HG03442 (cell line): ENCODE results near the gene LYRM2.
A peak's percentile ranks its signal among the peaks of the same experiment; 100 is the strongest.
"Not testable (repeated sequence)": the region's sequence is repeated elsewhere in the genome, so short reads cannot be mapped to it uniquely, and the experiment has no call there.

ENCODE experiments used
- ATAC-seq: cut with Tn5 transposase; IDR thresholded peaks from one replicate; pipeline ENCODE4 v1.9.1; 2021; ENCODE audit warnings: mild to moderate bottlenecking, moderate library complexity; ENCODE audit not compliant: unreplicated experiment

LYRM2 gene

DNA sequence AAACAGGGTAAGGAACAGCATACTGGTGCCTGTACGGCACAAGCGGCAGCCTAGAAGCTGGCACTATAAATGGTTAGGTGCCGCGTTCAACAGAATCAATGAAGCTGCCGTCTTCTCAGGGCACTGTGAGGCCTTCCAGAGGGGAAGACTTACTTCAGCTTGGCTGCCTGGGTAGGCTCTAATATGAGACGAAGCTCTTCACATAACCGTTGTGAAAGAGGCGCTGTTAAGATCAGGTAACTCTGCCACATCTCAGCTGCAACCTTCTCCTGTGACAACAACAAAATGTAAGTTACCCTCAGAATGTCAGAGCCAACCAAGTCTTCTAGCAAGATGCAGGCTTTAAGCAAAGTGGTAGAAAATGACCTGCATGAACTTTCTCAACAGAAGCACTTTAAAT lies 12.0 kb upstream of the LYRM2 start:
- no peak for ATAC-seq

DNA sequence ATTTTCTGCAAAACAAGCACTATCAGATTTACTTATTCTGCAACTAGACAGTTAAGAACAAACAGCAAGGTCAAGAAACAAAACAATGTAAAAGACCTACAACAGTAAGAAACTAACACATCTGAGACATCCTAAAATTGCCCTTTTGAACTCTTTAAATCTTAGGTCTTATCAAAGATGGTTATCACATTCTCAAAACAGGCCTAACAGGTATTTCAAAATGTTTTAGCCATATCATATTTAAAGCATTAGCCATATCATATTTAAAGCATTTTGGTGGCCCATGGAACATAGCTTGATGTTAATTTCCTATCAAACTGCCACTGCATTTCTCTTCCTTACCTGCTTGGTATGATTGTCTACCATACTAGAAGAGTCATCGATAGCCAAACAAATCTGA lies 11.1 kb upstream of the LYRM2 start:
- no peak for ATAC-seq

DNA sequence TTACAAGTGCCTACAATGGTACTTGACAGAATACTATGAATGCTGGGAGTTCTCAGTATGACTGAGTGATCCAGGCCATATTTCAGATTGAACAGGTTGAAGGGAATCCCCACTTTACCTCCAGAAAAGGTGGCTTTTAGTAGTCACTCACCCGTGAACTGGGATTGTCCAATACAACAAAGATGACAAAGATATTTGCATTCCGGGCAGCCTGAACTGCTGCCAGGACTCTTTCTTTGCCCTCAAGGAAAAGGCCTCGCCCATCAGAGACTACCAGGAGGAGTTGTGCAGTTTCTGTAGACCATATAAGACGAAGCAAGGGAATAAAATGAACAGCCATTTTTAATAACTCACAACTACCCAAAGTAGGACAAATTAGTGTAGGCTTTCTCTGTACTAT lies 6.3 kb upstream of the LYRM2 start:
- no peak for ATAC-seq

- ATAC-seq: no peak
Measured at GRCh38 chr6:89643406-89643805, 4.9 kb upstream of the LYRM2 start.

DNA sequence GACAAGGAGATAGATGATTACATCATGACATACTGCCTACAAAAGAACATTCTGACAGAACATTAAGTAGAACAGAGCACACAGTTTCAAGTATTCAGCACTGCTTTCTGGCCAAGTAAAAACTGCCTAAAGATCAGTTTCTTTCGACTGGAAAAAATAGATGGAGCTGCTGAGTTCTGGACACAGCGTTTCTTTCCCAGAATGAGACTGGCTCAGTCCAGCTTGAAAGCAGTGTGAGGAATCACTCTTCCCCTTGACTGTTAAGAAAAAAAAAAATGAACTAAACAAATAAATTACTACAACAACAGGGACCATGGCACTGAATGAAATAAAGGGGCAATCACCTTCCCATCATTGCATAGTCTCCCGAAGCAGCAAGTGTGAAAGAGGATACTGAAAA lies 4.4 kb upstream of the LYRM2 start:
- ATAC-seq: no peak

GRCh38 chr6:89641581-89641980 lies 3.0 kb upstream of the LYRM2 start:
- not testable (repeated sequence) for ATAC-seq

- ATAC-seq: no peak
Measured at GRCh38 chr6:89640804-89641203, 2.3 kb upstream of the LYRM2 start.

DNA sequence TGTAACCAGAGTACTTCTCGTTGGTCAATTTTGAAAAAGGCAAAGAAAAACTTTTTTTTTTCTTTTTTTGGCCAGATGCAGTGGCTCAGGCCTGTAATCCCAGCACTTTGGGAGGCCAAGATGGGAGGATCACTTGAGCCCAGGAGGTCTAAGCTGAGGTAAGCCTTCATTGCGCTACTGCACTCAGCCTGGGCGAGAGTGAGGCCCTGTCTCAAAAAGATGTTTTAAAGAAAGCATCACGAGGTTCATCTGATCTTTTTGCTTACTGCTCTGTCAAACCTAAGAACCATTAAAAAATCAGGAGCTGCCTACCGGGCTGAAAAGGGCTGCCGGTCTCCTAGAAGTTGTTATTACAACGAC lies 607 bp downstream of the LYRM2 start:
- ATAC-seq: peak; percentile 4

DNA sequence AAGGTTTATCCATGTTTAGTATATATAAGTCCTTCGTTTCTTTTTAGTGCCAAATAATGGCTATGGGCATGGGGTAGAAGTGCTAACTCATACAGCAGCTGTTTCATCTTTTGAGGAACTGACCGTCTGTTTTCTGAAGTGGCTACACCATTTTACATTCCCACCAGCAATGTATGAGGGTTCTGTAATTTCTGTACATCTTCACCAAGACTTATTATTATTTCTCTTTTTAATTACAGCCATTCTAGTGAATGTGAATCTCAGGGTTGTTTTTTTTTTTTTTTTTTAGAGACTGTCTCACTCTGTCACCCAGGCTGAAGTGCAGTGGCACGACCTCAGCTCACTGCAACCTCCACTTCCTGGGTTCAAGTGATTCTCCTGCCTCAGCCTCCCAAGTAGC lies 2.1 kb downstream of the LYRM2 start:
- not testable (repeated sequence) for ATAC-seq

- ATAC-seq: no peak
Measured at GRCh38 chr6:89630488-89630887, 8.1 kb downstream of the LYRM2 start.

- ATAC-seq: no peak
Measured at GRCh38 chr6:89623749-89624148, 14.8 kb downstream of the LYRM2 start.

GRCh38 chr6:89619567-89619966 lies 19.0 kb downstream of the LYRM2 start:
- ATAC-seq: no peak

GRCh38 chr6:89618026-89618425 lies 20.5 kb downstream of the LYRM2 start:
- ATAC-seq: no peak

GRCh38 chr6:89616531-89616930 lies 22.0 kb downstream of the LYRM2 start:
- no peak for ATAC-seq

GRCh38 chr6:89615882-89616281 lies 22.7 kb downstream of the LYRM2 start:
- no peak for ATAC-seq

- no peak for ATAC-seq
Measured at GRCh38 chr6:89613790-89614189, 24.8 kb downstream of the LYRM2 start.

DNA sequence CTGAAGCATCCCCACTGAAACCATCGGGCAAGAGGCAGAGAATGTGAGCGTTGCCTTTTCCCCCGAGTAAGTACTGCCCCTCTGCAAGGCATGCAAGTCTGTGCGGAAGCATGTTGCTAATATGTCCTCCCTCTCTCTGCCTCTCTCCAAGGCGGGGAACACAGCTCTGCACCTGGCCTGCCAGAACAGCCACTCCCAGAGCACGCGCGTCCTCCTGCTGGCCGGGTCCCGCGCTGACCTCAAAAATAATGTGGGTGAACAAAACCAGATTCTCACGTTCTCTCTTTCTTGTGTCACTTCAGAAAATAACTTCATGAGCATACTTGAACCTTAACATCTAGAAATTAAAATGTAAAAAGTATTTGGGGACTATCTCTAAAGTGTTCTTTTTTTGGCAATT lies 26.4 kb downstream of the LYRM2 start:
- no peak for ATAC-seq

- ATAC-seq: no peak
Measured at GRCh38 chr6:89611666-89612065, 26.9 kb downstream of the LYRM2 start.

DNA sequence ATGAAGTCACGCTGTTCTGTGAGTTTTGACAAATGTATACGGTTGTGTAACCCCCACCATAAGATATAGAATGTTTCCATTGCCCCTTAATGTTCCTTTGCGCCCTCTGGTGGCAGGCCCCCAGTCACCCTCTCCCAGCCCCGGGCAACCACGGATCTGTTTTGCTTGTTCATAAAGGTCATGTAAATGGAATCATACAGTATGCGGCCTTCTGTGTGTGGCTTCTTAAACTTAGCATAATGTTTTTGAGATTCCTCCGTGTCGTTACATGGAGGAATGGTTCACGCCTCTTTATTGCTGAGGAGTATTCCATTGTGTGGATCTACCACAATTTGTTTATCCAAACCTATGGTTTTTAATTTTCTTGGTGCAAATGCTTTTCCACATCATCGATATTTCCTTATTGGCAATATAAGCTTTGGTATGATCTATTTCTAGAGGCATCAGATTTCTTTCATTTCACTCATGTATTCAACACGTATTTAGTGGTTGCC lies 28.4 kb downstream of the LYRM2 start:
- ATAC-seq: no peak

DNA sequence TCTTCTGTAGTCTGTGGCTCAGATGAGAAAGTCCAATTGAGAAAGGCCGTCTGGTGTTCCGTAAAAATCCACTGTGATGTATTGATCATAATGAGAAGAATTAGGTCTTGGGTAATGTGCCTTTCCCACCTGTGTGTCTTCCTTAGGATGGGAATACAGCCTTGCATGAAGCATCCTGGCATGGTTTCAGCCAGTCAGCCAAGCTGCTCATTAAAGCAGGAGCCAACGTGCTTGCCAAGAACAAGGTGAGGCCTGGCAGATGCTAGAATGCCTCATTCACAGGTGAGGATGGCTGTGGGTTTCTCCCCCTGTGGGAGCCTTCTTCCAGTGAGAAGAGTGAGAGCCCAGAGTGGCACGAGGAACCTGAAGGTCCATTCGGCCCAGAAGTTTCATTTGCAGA lies 32.7 kb downstream of the LYRM2 start:
- no peak for ATAC-seq

GRCh38 chr6:89604653-89605052 lies 33.9 kb downstream of the LYRM2 start:
- no peak for ATAC-seq

DNA sequence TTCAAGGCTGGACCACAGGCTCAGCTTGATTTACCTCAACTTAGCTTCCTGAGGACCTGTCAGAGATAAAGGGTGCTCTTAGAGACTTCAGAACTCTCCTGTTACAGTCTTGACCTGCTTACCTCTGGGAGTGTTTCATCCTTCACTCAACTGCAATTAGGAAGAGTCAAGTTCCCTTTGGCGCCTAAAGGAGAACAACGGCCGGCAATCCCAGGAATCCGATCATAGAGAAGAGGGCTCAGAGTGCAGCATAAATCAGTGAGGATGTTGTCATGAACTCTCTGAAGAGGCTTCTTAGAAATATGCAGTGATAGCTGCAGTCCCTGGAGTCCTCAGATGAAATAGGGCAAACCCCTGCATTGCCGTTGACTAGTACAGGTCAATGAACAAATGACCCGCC lies 36.4 kb downstream of the LYRM2 start:
- ATAC-seq: no peak

- no peak for ATAC-seq
Measured at GRCh38 chr6:89599727-89600126, 38.8 kb downstream of the LYRM2 start.

DNA sequence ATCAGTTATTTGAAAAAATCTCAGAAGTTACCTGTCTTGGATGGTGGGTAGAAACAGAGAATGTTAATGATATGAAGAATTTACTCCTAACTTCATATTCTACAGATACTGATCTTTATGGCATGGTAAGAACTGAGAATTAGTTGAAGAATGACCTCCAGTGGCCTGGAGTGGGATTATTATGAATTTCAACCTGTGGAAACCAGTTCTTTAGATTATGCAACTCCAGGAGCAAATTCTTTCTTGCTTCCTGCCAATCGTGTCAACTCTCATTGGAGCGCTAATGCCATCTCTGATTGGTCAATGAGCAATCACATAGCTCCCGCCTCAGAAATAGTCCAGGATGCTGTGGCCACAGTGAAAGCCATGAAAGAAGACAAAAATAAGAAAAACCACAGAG lies 40.6 kb downstream of the LYRM2 start:
- ATAC-seq: no peak
